ENCODE results near the gene DPAGT1.
A peak's percentile ranks its signal among the peaks of the same experiment; 100 is the strongest.

The DPAGT1 gene

DNA sequence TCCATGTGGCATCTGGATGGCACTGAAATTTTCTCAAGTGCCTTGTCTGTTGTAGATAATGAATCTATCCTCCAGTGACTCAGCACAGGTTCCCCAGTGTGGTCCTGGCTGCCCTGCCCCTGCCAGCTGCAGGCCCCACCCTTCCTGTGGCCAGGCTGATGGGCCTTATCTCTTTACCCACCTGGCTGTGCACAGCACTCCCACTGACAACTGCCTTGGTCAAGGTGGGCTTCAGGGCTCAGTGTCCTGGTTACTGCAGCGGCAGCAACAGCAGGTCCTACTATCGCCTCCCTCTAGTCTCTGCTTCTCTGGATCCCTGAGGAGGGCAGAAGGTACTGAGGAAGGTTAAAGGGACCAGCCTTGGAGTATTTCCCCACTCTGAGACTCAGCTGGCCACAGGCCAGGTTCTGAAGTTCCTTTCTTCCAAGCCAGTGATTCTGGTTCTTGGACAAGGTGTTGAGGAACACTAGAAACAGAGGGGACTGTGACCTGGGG is 13.9 kb downstream of the DPAGT1 start:
- Histone ChIP-seq H2AFZ (ENCODE audit: low read depth, low read length) (no peak overlapping the region), H3K9ac (ENCODE audit: low read depth, low read length) (0 out of 2 replicates have a peak overlapping the region, but pooled peaks have one; percentile 3), H3K79me2 (ENCODE audit: insufficient read depth, low read length) (peaks cover 51% of the 10 kb centered on the region), H3K36me3 (ENCODE audit: insufficient read depth, low read length) (peaks cover 24% of the 10 kb centered on the region), H3K27me3 (ENCODE audit: insufficient read depth, low read length, poor library complexity) (no peaks in the 10 kb centered on the region), H3K4me1 (ENCODE audit: insufficient read depth, low read length) (peaks cover 37% of the 10 kb centered on the region), H3K4me3 (ENCODE audit: low read depth in 1 of 2, low read length in 2 of 2) (no peak overlapping the region), H3K9me3 (ENCODE audit: insufficient read depth, low read length, severe bottlenecking) (no peaks in the 10 kb centered on the region), H3K27ac (ENCODE audit: low read length) (no peak overlapping the region), H3K4me2 (ENCODE audit: insufficient read depth, low read length) (no peak overlapping the region), H4K20me1 (ENCODE audit: insufficient read depth, low read length) (peaks cover 18% of the 10 kb centered on the region)
- TF ChIP-seq, protein P1, sequence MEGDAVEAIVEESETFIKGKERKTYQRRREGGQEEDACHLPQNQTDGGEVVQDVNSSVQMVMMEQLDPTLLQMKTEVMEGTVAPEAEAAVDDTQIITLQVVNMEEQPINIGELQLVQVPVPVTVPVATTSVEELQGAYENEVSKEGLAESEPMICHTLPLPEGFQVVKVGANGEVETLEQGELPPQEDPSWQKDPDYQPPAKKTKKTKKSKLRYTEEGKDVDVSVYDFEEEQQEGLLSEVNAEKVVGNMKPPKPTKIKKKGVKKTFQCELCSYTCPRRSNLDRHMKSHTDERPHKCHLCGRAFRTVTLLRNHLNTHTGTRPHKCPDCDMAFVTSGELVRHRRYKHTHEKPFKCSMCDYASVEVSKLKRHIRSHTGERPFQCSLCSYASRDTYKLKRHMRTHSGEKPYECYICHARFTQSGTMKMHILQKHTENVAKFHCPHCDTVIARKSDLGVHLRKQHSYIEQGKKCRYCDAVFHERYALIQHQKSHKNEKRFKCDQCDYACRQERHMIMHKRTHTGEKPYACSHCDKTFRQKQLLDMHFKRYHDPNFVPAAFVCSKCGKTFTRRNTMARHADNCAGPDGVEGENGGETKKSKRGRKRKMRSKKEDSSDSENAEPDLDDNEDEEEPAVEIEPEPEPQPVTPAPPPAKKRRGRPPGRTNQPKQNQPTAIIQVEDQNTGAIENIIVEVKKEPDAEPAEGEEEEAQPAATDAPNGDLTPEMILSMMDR (IDR thresholded peaks at IDR 0.05; ENCODE audit: borderline replicate concordance, extremely low read depth, low read length, poor library complexity, severe bottlenecking) = no peak
- TF ChIP-seq EZH2 (IDR thresholded peaks at IDR 0.05; ENCODE audit: borderline replicate concordance, low read depth, low read length, severe bottlenecking) = no peak
- ATAC-seq (ENCODE audit: insufficient read depth, low read depth) (no peak), DNase-seq (no peak)

DNA sequence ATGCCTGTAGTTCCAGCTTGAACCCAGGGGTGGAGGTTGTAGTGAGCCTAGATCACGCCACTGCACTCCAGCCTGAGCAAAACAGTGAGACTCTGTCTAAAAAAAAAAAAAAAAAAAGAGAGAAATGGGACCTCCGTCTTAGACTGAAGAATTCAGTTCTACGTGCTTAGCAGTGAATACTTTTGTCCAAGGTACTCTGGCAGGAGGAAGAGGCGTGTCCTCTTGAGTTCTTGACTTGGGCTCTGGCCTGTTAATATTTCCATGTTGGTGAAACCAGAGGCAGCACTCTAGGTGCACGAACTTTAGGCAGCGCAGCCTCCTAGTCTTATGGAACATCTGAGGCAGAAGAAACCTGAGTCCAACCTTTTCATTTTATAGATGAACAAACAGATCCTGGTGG is 14.5 kb downstream of the DPAGT1 start:
- 0 out of 2 replicates have a peak overlapping the region, but pooled peaks have one; percentile 3 for H3K9ac ChIP-seq (ENCODE audit: low read depth, low read length)
- H4K20me1 ChIP-seq (ENCODE audit: insufficient read depth, low read length) = peaks cover 12% of the 10 kb centered on the region; the same call in 1 of the 2 replicates
- H3K36me3 ChIP-seq (ENCODE audit: insufficient read depth, low read length) = peaks cover 23% of the 10 kb centered on the region
- no peaks in the 10 kb centered on the region for H3K27me3 ChIP-seq (ENCODE audit: insufficient read depth, low read length, poor library complexity)
- DNase-seq = no peak
- no peak overlapping the region for H2AFZ ChIP-seq (ENCODE audit: low read depth, low read length)
- H3K4me1 ChIP-seq (ENCODE audit: insufficient read depth, low read length) = peaks cover 30% of the 10 kb centered on the region
- no peak for ATAC-seq (ENCODE audit: insufficient read depth, low read depth)
- H3K9me3 ChIP-seq (ENCODE audit: insufficient read depth, low read length, severe bottlenecking) = no peaks in the 10 kb centered on the region
- TF ChIP-seq, protein P1 (IDR thresholded peaks at IDR 0.05; ENCODE audit: borderline replicate concordance, extremely low read depth, low read length, poor library complexity, severe bottlenecking) = no peak
- TF ChIP-seq EZH2 (IDR thresholded peaks at IDR 0.05; ENCODE audit: borderline replicate concordance, low read depth, low read length, severe bottlenecking) = no peak
- no peak overlapping the region for H3K27ac ChIP-seq (ENCODE audit: low read length)
- H3K4me2 ChIP-seq (ENCODE audit: insufficient read depth, low read length) = no peak overlapping the region
- no peak overlapping the region for H3K4me3 ChIP-seq (ENCODE audit: low read depth in 1 of 2, low read length in 2 of 2)
- H3K79me2 ChIP-seq (ENCODE audit: insufficient read depth, low read length) = peaks cover 44% of the 10 kb centered on the region

DNA sequence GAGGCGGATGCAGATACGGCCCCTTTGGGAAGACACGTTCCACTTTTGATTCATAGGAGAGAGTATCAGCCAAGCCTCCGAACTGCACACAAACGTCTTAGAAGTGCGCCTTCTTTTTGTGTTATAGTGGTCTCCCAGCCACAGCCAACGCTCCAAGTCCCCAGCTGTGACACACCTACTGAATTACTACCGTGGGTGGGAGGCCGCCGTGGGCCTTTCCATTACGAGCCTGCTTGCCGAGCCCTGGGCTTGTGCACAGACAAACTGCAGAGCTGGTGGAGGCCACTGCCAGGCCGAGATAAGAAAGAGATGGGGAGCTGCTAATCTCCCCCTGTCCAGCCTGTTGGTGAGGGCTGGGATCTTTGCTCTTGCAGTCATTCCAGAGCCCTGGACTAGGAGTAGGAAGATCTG is 16.2 kb downstream of the DPAGT1 start:
- no peaks in the 10 kb centered on the region for H3K27me3 ChIP-seq (ENCODE audit: insufficient read depth, low read length, poor library complexity)
- H3K27ac ChIP-seq (ENCODE audit: low read length) = peak overlapping the region; percentile 89
- ATAC-seq (ENCODE audit: insufficient read depth, low read depth) = peak; percentile 7

More for the DNA sequence above, 16.2 kb downstream of the DPAGT1 start:
- peak overlapping the region; percentile 67 for H3K9ac ChIP-seq (ENCODE audit: low read depth, low read length)
- peak overlapping the region; percentile 89 for H3K4me2 ChIP-seq (ENCODE audit: insufficient read depth, low read length)
- peak overlapping the region; percentile 91 for H2AFZ ChIP-seq (ENCODE audit: low read depth, low read length)
- H3K4me1 ChIP-seq (ENCODE audit: insufficient read depth, low read length) = peaks cover 21% of the 10 kb centered on the region
- no peaks in the 10 kb centered on the region for H3K9me3 ChIP-seq (ENCODE audit: insufficient read depth, low read length, severe bottlenecking)
- TF ChIP-seq, protein P1 (IDR thresholded peaks at IDR 0.05; ENCODE audit: borderline replicate concordance, extremely low read depth, low read length, poor library complexity, severe bottlenecking) = no peak
- no peak for TF ChIP-seq EZH2 (IDR thresholded peaks at IDR 0.05; ENCODE audit: borderline replicate concordance, low read depth, low read length, severe bottlenecking)
- H3K36me3 ChIP-seq (ENCODE audit: insufficient read depth, low read length) = peaks cover 30% of the 10 kb centered on the region
- no peak for DNase-seq
- peak overlapping the region; percentile 62 to 91 for H3K4me3 ChIP-seq (ENCODE audit: low read depth in 1 of 2, low read length in 2 of 2)
- peaks cover 33% of the 10 kb centered on the region for H3K79me2 ChIP-seq (ENCODE audit: insufficient read depth, low read length)
- peaks cover 9% of the 10 kb centered on the region; the same call in 1 of the 2 replicates for H4K20me1 ChIP-seq (ENCODE audit: insufficient read depth, low read length)

All from DND-41 (cell line).